Measurements from ENCODE around the gene NTRK1. TPM values are rescaled to one million over a fixed set of nuclear protein-coding genes. Genes with fewer than 3 reads are reported as not detected.

NTRK1 gene
- total and polyA plus RNA-seq, 2 of the 13 experiments (the other 11 are each of a cell fraction or from before 2014, with no cell fraction given) = not detected

- TF ChIP-seq, protein P1, sequence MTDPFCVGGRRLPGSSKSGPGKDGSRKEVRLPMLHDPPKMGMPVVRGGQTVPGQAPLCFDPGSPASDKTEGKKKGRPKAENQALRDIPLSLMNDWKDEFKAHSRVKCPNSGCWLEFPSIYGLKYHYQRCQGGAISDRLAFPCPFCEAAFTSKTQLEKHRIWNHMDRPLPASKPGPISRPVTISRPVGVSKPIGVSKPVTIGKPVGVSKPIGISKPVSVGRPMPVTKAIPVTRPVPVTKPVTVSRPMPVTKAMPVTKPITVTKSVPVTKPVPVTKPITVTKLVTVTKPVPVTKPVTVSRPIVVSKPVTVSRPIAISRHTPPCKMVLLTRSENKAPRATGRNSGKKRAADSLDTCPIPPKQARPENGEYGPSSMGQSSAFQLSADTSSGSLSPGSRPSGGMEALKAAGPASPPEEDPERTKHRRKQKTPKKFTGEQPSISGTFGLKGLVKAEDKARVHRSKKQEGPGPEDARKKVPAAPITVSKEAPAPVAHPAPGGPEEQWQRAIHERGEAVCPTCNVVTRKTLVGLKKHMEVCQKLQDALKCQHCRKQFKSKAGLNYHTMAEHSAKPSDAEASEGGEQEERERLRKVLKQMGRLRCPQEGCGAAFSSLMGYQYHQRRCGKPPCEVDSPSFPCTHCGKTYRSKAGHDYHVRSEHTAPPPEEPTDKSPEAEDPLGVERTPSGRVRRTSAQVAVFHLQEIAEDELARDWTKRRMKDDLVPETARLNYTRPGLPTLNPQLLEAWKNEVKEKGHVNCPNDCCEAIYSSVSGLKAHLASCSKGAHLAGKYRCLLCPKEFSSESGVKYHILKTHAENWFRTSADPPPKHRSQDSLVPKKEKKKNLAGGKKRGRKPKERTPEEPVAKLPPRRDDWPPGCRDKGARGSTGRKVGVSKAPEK (CRISPR knock-in tag; IDR thresholded peaks at IDR 0.05; ENCODE audit: borderline replicate concordance) = no peak
- no peak for TF ChIP-seq PCBP1 (IDR thresholded peaks at IDR 0.05; ENCODE audit: borderline replicate concordance, low read depth, low read length)
Observed at GRCh38 chr1:156841295-156841855, 19.3 kb upstream of the NTRK1 start (continued).

DNA sequence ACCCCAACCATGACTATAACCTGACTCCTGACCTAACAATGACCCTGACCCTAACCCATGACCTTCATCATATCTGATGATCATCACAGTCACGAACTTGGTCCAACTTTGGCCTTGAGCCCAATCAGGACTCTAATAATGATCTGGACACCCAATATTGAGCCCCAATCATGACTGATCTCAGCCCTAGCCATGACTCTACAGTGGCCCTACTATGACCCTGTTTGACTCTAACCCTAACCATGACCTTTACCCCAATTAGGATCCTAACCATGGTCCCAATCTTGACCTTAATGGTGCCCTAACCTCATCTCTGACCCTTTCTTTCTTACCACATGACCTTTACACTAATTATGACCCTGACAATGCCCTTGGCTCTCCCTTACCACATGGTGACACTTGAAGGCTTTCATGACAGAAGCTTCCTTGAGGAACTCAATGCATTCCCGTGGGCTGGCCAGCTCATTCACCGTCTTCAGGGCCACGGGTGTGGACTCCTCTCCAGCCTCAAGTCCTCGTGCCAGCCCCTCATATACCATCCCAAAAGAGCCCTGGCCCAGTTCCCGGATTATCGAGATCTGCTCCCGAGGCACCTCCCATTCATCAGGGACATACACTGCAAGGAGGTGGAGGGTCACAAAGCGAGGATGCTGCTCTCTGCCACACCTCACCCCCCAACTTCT is 17.9 kb upstream of the NTRK1 start:
- CTCF ChIA-PET (ENCODE audit: low intra/inter-chr PET ratio, low total read pairs) = no interaction called here
- FAIRE-seq = no peak

More for the DNA sequence above, 17.9 kb upstream of the NTRK1 start:
- no TSS peak for BruUV-seq (replicated peaks)
- no peak overlapping the region for H3K4me3 ChIP-seq (replicated peaks in 1 of 3; ENCODE audit: insufficient read depth in 1 of 3, low read depth in 2 of 3, low read length in 3 of 3)
- 0 out of 2 replicates have a peak, but pooled peaks cover 5% of the 10 kb centered on the region for H4K20me1 ChIP-seq (ENCODE audit: insufficient read depth, low read length)
- H3K79me2 ChIP-seq (ENCODE audit: insufficient read depth, low read length) = no peaks in the 10 kb centered on the region
- H3K4me2 ChIP-seq (ENCODE audit: low read depth, low read length) = no peak overlapping the region
- intact Hi-C loops (cut with micrococcal nuclease; ENCODE audit: unreplicated experiment) = no loop called here
- H3K27me3 ChIP-seq (ENCODE audit: control insufficient read depth in 1 of 2, insufficient read depth in 2 of 2, low read length in 2 of 2) = peaks cover 4 to 45% of the 10 kb centered on the region in 2 experiments; a peak in 3 of 5 replicates
- H3K4me1 ChIP-seq (ENCODE audit: insufficient read depth, low read length) = no peaks in the 10 kb centered on the region
- no peak overlapping the region for H2AFZ ChIP-seq (ENCODE audit: low read length)
- no peak overlapping the region for H3K27ac ChIP-seq (ENCODE audit: extremely low read length, insufficient read depth, low read length)
- WGBS (ENCODE audit: low lambda C conversion rate) = 24% methylated on average over 8 of the region's 9 CpGs
- ATAC-seq (no peak), DNase-seq (ENCODE audit: low spot score) (no peak)
- TF ChIP-seq MTA3 (CRISPR knock-in tag; IDR thresholded peaks at IDR 0.05) (no peak), PHF20 (CRISPR knock-in tag; IDR thresholded peaks at IDR 0.05) (no peak)
- in situ Hi-C loops (cut with HindIII; ENCODE audit: extremely low pct_ligation_motif_present, low pct_unique_long_range_greater_than_20kb) = no loop called here
- no peak overlapping the region for H3K9ac ChIP-seq (ENCODE audit: insufficient read depth, low read depth, low read length)
- H3K9me3 ChIP-seq (ENCODE audit: low read length) = no peaks in the 10 kb centered on the region
- POLR2A ChIA-PET = no interaction called here
- no peaks in the 10 kb centered on the region for H3K36me3 ChIP-seq (replicated peaks in 1 of 2; ENCODE audit: control insufficient read depth in 1 of 2, insufficient read depth in 2 of 2, low read length in 2 of 2)

Measured in HepG2 (cell line).